Caco-2 (cell line): ENCODE measurements around the gene LDLRAD3. TPM values are rescaled to one million over a fixed set of nuclear protein-coding genes. Genes with fewer than 3 reads are reported as not detected.

Experiments used
- BruUV-seq: library from RNA; stranded (reverse); fragments of 400-500 nt; replicated peaks from 2 replicates; lab custom pipeline; 2021; lab: Mats Ljungman, UMichigan
- CTCF ChIA-PET: fragments of 300-600 bp; sonication (Branson Sonifier 250); formaldehyde crosslinking; loops from one replicate; lab custom pipeline; 2022; ENCODE audit warnings: antibody characterized with exemption; lab: Charles Lee
- POLR2A ChIA-PET: fragments of 300-600 bp; sonication (Branson Sonifier 250); formaldehyde crosslinking; loops from one replicate; lab custom pipeline; 2022; ENCODE audit warnings: antibody characterized with exemption; lab: Charles Lee
- DNase-seq, 2 experiments: peaks; one replicate each; pipeline versions ENCODE4 v3.0.0 to v3.0.0-alpha.2; 2020 to 2022
- H3K27me3 ChIP-seq: replicated peaks from 2 replicates; pipeline ENCODE4 v1.6.0; 2011; ENCODE audit warnings: low read length; ENCODE audit not compliant: control insufficient read depth, insufficient read depth
- H3K36me3 ChIP-seq: 2 replicates; pipeline ENCODE4 v1.5.1; 2011; ENCODE audit warnings: low read length; ENCODE audit not compliant: control insufficient read depth, insufficient read depth
- H3K4me1 ChIP-seq: fragments of 250-450 bp; sonication (Bioruptor Pico); 2 replicates; pipeline ENCODE4 v1.5.1; 2020; ENCODE audit warnings: mild to moderate bottlenecking
- H3K4me3 ChIP-seq: 2 replicates; pipeline ENCODE4 v1.5.1; 2011; ENCODE audit warnings: low read depth, mild to moderate bottlenecking, control low read depth, low read length
- H3K9me3 ChIP-seq: fragments of 250-450 bp; sonication (Bioruptor Pico); 2 replicates; pipeline ENCODE4 v1.5.1; 2020; ENCODE audit warnings: mild to moderate bottlenecking, moderate library complexity
- H3K27ac Mint-ChIP-seq: one replicate; pipeline ENCODE4 v1.8.0; 2022; ENCODE audit warnings: mixed read lengths; ENCODE audit not compliant: unreplicated experiment
- H3K27me3 Mint-ChIP-seq: one replicate; pipeline ENCODE4 v1.8.0; 2022; ENCODE audit warnings: mixed read lengths; ENCODE audit not compliant: insufficient read depth, unreplicated experiment
- H3K36me3 Mint-ChIP-seq: one replicate; pipeline ENCODE4 v1.8.0; 2022; ENCODE audit warnings: mild to moderate bottlenecking, mixed read lengths; ENCODE audit not compliant: insufficient read depth, unreplicated experiment
- H3K4me1 Mint-ChIP-seq: one replicate; pipeline ENCODE4 v1.8.0; 2022; ENCODE audit warnings: low read depth, mixed read lengths; ENCODE audit not compliant: unreplicated experiment
- H3K4me3 Mint-ChIP-seq: one replicate; pipeline ENCODE4 v1.8.0; 2022; ENCODE audit warnings: mild to moderate bottlenecking, moderate library complexity, mixed read lengths; ENCODE audit not compliant: unreplicated experiment
- H3K9me3 Mint-ChIP-seq: one replicate; pipeline ENCODE4 v1.8.0; 2022; ENCODE audit warnings: mixed read lengths; ENCODE audit not compliant: unreplicated experiment
- intact Hi-C: fragments of 100-400 bp; cut with micrococcal nuclease; formaldehyde crosslinking; loops from one replicate; pipeline ENCODE4 v1.10.0; 2022; ENCODE audit not compliant: unreplicated experiment
- total RNA-seq: library from RNA; stranded (reverse); gene quantifications from 2 replicates; pipeline ENCODE4 v1.2.3, GENCODE V29; 2022
- TF ChIP-seq, protein P1 (sequence below), 2 experiments: fragments of 200-600 bp in 1 of 2; IDR thresholded peaks; 1 replicate in 1 of 2; 2 replicates in 1 of 2; pipeline versions ENCODE4 v1.5.1 to v1.8.0; 2011 to 2022; ENCODE audit warnings: antibody characterized with exemption in 1 of 2, control low read depth in 1 of 2, inconsistent platforms in 1 of 2, low read depth in 1 of 2, low read length in 1 of 2, mild to moderate bottlenecking in 1 of 2, moderate library complexity in 1 of 2; ENCODE audit not compliant: insufficient read depth in 1 of 2, severe bottlenecking in 1 of 2, unreplicated experiment in 1 of 2

The LDLRAD3 gene
- total RNA-seq, 1 experiment from 2014 or later: 9.9 TPM

- Mint-ChIP-seq H3K9me3 (no peaks in the 10 kb centered on the region), H3K4me3 (peak overlapping the region; percentile 79), H3K36me3 (no peaks in the 10 kb centered on the region), H3K4me1 (no peaks in the 10 kb centered on the region), H3K27me3 (peaks cover 5% of the 10 kb centered on the region), H3K27ac (peak overlapping the region; percentile 78)
- Histone ChIP-seq H3K27me3 (no peaks in the 10 kb centered on the region), H3K4me1 (0 out of 2 replicates have a peak, but pooled peaks cover 7% of the 10 kb centered on the region), H3K36me3 (no peaks in the 10 kb centered on the region), H3K9me3 (no peaks in the 10 kb centered on the region), H3K4me3 (peak overlapping the region; percentile 60)
- no TSS peak for BruUV-seq
- ChIA-PET POLR2A (no interaction called here), CTCF (no interaction called here)
- intact Hi-C loops: loop anchor here (1.0 kb wide), 1 partner anchor 324 kb away; no protein-coding TSS in a partner anchor
- TF ChIP-seq, protein P1, sequence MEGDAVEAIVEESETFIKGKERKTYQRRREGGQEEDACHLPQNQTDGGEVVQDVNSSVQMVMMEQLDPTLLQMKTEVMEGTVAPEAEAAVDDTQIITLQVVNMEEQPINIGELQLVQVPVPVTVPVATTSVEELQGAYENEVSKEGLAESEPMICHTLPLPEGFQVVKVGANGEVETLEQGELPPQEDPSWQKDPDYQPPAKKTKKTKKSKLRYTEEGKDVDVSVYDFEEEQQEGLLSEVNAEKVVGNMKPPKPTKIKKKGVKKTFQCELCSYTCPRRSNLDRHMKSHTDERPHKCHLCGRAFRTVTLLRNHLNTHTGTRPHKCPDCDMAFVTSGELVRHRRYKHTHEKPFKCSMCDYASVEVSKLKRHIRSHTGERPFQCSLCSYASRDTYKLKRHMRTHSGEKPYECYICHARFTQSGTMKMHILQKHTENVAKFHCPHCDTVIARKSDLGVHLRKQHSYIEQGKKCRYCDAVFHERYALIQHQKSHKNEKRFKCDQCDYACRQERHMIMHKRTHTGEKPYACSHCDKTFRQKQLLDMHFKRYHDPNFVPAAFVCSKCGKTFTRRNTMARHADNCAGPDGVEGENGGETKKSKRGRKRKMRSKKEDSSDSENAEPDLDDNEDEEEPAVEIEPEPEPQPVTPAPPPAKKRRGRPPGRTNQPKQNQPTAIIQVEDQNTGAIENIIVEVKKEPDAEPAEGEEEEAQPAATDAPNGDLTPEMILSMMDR (IDR thresholded peaks at IDR 0.05; ENCODE audit: insufficient read depth in 1 of 2, low read depth in 1 of 2, low read length in 1 of 2, severe bottlenecking in 1 of 2, unreplicated experiment in 1 of 2): no peak
- DNase-seq: no peak
Measured at GRCh38 chr11:35943309-35943708, 553 bp upstream of the LDLRAD3 start.

GRCh38 chr11:35944503-35945136, 758 bp downstream of the LDLRAD3 start:
- Mint-ChIP-seq H3K27me3 (peaks cover 3% of the 10 kb centered on the region), H3K27ac (no peak overlapping the region), H3K36me3 (no peaks in the 10 kb centered on the region), H3K9me3 (no peaks in the 10 kb centered on the region), H3K4me1 (no peaks in the 10 kb centered on the region), H3K4me3 (peak overlapping the region; percentile 79)
- POLR2A ChIA-PET: interaction anchor here (0.5 kb wide), 1 partner anchor 237 kb away, joined by 3 read pairs; no protein-coding TSS in a partner anchor
- peak overlapping the region; percentile 60 for H3K4me3 ChIP-seq
- TF ChIP-seq, protein P1 (IDR thresholded peaks at IDR 0.05; ENCODE audit: insufficient read depth in 1 of 2, low read depth in 1 of 2, low read length in 1 of 2, severe bottlenecking in 1 of 2, unreplicated experiment in 1 of 2): no peak
- 0 out of 2 replicates have a peak, but pooled peaks cover 7% of the 10 kb centered on the region for H3K4me1 ChIP-seq
- intact Hi-C loops: no loop called here
- CTCF ChIA-PET: no interaction called here
- H3K27me3 ChIP-seq: no peaks in the 10 kb centered on the region
- H3K36me3 ChIP-seq: no peaks in the 10 kb centered on the region
- BruUV-seq: no TSS peak
- DNase-seq: no peak
- H3K9me3 ChIP-seq: no peaks in the 10 kb centered on the region

GRCh38 chr11:35945137-35945518, 1.3 kb downstream of the LDLRAD3 start:
- BruUV-seq: no TSS peak
- H3K4me3 ChIP-seq: peak overlapping the region; percentile 60
- ChIA-PET CTCF (no interaction called here), POLR2A (no interaction called here)
- no peaks in the 10 kb centered on the region for H3K27me3 ChIP-seq
- no peak overlapping the region for H3K27ac Mint-ChIP-seq
- no peak for DNase-seq
- no peaks in the 10 kb centered on the region for H3K9me3 Mint-ChIP-seq
- H3K4me1 ChIP-seq: 0 out of 2 replicates have a peak, but pooled peaks cover 7% of the 10 kb centered on the region
- H3K4me1 Mint-ChIP-seq: no peaks in the 10 kb centered on the region
- H3K36me3 ChIP-seq: no peaks in the 10 kb centered on the region
- peaks cover 3% of the 10 kb centered on the region for H3K27me3 Mint-ChIP-seq
- H3K9me3 ChIP-seq: no peaks in the 10 kb centered on the region
- TF ChIP-seq, protein P1 (IDR thresholded peaks at IDR 0.05; ENCODE audit: insufficient read depth in 1 of 2, low read depth in 1 of 2, low read length in 1 of 2, severe bottlenecking in 1 of 2, unreplicated experiment in 1 of 2): no peak
- no peaks in the 10 kb centered on the region for H3K36me3 Mint-ChIP-seq
- intact Hi-C loops: no loop called here
- peak overlapping the region; percentile 79 for H3K4me3 Mint-ChIP-seq
